T-helper 2 cell treated with Interferon-gamma antibody and Interleukin-4, amounts not matched to agents 5 μg/mL and 100 μg/mL, for 36 hours (primary cell): ENCODE measurements around the gene SORBS2.

ENCODE experiments used
- DNase-seq: peaks from one replicate; pipeline ENCODE4 v3.0.0; 2021; ENCODE audit warnings: low spot score
- H3K27ac Mint-ChIP-seq: one replicate; pipeline ENCODE4 v1.8.0; 2021; ENCODE audit warnings: mild to moderate bottlenecking, mixed read lengths
- H3K27me3 Mint-ChIP-seq: one replicate; pipeline ENCODE4 v1.8.0; 2021; ENCODE audit warnings: low read depth, mixed read lengths
- H3K36me3 Mint-ChIP-seq: one replicate; pipeline ENCODE4 v1.8.0; 2021; ENCODE audit warnings: low read depth, mixed read lengths
- H3K4me1 Mint-ChIP-seq: one replicate; pipeline ENCODE4 v1.8.0; 2021; ENCODE audit warnings: low read depth, mixed read lengths
- H3K4me3 Mint-ChIP-seq: one replicate; pipeline ENCODE4 v1.8.0; 2022; ENCODE audit warnings: mild to moderate bottlenecking, moderate library complexity, mixed read lengths
- H3K9me3 Mint-ChIP-seq: one replicate; pipeline ENCODE4 v1.8.0; 2021; ENCODE audit warnings: mixed read lengths

SORBS2 gene

DNA sequence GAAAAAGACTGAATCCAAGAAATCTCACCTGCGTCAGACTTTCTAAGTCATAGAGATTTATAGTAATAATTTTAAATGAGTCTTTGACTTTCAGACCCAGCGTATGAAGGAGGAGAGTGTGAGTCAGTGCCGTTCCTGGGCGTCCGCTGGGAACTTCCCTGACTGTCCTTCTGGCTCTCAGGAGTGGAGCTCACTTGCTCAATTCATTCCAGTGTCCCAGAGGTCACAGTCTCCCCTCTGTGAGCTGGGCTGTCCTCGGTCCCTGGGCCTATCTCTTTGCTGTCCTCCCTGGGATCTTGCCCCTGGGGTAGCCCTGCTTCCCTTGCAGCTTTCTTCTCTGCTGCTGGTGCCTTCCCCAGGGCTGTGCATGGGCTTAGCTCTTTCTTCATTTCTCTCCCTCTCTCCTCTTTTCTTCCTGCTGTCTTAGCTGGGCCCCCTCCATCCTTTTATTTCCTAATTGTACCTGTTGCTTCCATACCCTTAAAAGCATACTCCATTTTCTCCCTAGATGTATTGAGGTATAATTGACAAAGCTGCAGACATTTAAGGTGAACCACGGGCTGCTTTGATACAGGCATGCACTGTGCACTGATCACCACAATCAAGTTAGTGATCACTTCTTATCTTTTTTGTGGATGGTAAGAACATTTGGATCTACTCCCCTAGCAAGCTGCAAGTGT is 11.6 kb downstream of the SORBS2 start:
- Mint-ChIP-seq H3K36me3 (no peaks in the 10 kb centered on the region), H3K4me1 (no peaks in the 10 kb centered on the region), H3K27me3 (no peaks in the 10 kb centered on the region), H3K9me3 (no peaks in the 10 kb centered on the region), H3K4me3 (no peak overlapping the region), H3K27ac (no peak overlapping the region)
- DNase-seq: no peak

DNA sequence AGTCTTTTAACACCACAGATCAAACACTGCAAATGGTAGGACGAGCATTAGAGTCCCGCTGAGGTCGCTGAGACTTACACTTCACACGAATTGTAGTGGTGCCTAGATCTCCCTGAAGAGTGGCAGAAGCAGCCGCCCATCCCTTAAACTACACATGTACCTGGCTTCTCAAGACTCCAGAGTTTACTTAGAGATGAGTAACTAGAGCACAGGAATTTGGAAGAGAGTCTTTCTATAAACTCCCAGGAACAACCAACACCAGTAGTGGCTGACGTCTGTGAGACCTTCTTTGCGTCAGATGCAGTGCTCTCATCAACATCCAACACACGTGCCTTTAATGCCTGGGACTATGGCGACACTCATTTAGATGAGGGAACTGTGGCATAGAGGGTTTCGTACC is 12.6 kb downstream of the SORBS2 start:
- Mint-ChIP-seq H3K4me3 (no peak overlapping the region), H3K4me1 (no peaks in the 10 kb centered on the region), H3K9me3 (no peaks in the 10 kb centered on the region), H3K27ac (no peak overlapping the region), H3K27me3 (no peaks in the 10 kb centered on the region), H3K36me3 (no peaks in the 10 kb centered on the region)
- DNase-seq: no peak

DNA sequence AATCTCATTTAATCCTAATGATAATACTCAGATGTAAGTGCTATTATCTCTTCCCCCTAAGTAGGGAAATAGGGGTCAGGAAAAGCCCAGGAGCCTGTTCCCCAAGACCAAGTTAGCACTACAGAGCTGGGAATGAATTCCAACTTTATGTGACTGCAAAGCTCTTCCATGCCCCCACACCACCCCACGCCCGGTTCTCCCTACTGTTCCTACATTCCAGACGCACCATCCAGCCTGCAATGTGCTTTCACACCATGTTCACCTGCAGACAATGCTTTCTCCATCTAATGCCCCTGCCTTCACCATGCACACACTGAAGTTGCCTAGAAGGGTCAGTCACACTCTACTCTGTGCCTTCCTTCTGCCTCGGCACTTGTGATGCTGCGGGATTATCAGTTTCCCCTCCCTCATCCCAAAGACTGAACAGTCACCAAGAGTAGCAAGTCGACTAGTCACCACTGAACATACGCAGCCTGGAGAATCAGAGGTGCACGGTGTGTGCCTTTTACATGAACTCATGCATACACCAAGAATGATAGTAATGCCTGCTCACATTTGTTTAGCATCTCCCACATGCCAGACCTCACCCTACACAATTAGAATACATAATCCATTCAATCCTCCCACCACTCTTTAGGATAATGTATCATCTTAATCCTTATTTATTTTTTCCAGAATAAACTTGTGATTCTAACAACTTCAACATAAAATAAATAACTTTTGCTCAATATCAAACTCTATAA is 14.2 kb downstream of the SORBS2 start:
- Mint-ChIP-seq H3K27ac (no peak overlapping the region), H3K36me3 (no peaks in the 10 kb centered on the region), H3K27me3 (no peaks in the 10 kb centered on the region), H3K9me3 (no peaks in the 10 kb centered on the region), H3K4me1 (no peaks in the 10 kb centered on the region), H3K4me3 (no peak overlapping the region)
- no peak for DNase-seq

DNA sequence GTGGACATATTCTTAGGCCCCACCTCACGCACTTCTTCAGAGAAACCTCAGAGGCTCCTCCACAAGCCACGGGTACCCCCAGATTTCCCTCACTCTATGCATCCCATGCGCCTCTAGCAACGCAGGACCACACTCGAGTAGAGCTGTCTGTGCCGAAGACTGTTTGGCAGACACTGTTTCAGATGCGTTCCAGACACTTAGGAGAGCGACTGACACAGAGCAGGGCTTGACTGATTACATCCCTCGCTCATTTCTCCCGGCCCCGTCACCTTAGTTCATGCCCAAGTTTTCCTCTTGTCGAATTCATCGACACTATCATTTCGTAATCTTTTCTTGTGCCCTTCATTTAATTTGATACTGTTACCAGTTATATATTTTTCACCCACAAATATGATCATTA is 15.0 kb downstream of the SORBS2 start:
- no peak for DNase-seq
- no peaks in the 10 kb centered on the region for H3K27me3 Mint-ChIP-seq
- H3K27ac Mint-ChIP-seq: no peak overlapping the region
- H3K36me3 Mint-ChIP-seq: no peaks in the 10 kb centered on the region
- no peaks in the 10 kb centered on the region for H3K4me1 Mint-ChIP-seq
- no peaks in the 10 kb centered on the region for H3K9me3 Mint-ChIP-seq
- H3K4me3 Mint-ChIP-seq: no peak overlapping the region

DNA sequence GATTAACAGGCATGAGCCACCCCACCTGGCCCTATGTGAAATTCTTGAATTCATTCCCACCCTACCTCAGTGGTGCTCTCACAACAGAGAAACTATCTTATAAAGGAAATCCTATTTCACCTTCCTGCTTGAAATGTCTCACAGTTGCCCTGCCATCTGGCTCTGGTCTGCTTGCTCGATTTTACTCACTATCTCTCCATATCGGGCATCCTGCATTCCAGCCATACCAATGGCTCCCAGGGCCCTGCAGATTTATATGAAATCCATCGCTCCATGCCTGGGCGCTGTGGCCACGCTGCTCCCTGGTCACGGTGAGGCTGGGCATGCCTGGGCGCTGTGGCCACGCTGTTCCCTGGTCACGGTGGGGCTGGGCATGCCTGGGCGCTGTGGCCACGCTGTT is 15.8 kb downstream of the SORBS2 start:
- DNase-seq: no peak
- Mint-ChIP-seq H3K4me3 (no peak overlapping the region), H3K4me1 (no peaks in the 10 kb centered on the region), H3K9me3 (no peaks in the 10 kb centered on the region), H3K27me3 (no peaks in the 10 kb centered on the region), H3K36me3 (no peaks in the 10 kb centered on the region), H3K27ac (no peak overlapping the region)

DNA sequence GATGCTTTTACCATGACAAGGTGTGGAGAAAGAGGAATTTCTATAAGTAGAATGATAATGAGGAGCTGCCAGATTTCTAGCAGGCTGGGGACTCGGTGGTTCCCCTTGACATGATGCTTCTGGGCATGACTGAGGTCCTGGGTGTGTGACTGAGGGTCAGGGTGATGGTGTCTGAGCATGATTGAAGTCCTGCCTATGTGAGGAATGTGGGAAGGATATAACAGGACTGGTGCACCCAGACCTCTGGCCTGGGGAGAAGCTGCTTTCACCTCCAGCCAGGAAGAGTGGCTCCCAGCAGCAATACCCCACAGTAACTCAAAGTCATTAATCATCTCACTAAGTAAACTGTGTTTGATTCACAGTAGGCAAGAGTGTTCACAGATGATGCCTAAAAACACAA is 17.4 kb downstream of the SORBS2 start:
- Mint-ChIP-seq H3K9me3 (no peaks in the 10 kb centered on the region), H3K36me3 (no peaks in the 10 kb centered on the region), H3K27ac (no peak overlapping the region), H3K4me3 (no peak overlapping the region), H3K4me1 (no peaks in the 10 kb centered on the region), H3K27me3 (no peaks in the 10 kb centered on the region)
- no peak for DNase-seq

DNA sequence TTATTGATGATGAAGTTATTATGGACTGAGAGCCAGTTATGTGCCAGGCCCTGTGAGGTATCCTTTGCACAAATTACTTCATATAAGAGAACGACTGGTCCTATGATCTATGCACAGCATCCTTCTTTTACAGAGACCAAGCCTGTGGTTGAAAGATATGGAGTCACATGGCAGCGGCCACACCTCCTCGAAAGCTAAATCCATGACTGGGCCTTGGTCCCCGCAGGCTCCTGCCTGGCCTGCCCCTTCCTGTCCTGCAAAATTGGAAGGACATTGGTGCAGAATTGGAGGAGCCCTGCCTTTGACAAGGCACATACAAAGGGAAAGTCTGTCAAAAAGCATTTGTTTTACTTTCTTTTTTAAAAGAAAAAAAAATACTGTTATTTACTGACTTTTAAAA is 18.3 kb downstream of the SORBS2 start:
- H3K36me3 Mint-ChIP-seq: no peaks in the 10 kb centered on the region
- no peak overlapping the region for H3K4me3 Mint-ChIP-seq
- H3K9me3 Mint-ChIP-seq: no peaks in the 10 kb centered on the region
- DNase-seq: no peak
- H3K27me3 Mint-ChIP-seq: no peaks in the 10 kb centered on the region
- H3K27ac Mint-ChIP-seq: no peak overlapping the region
- no peaks in the 10 kb centered on the region for H3K4me1 Mint-ChIP-seq

DNA sequence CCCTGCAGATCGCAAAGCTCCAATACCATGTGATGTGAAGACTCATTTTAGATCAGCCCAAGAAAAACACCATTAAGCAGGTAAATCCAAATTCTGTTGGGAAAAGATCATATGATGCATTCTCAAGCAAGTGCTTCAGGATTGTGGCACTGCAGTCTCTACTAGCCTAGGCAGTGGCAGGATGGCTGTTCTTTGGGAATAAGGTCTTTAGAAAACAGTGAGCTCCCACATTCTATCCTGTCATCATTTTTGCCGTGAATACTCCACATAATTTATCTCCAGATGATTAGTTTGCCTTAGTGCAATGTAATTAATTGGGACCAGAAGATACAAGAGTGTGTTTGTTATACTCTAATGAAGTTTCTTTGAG is 18.9 kb downstream of the SORBS2 start:
- no peak overlapping the region for H3K27ac Mint-ChIP-seq

DNA sequence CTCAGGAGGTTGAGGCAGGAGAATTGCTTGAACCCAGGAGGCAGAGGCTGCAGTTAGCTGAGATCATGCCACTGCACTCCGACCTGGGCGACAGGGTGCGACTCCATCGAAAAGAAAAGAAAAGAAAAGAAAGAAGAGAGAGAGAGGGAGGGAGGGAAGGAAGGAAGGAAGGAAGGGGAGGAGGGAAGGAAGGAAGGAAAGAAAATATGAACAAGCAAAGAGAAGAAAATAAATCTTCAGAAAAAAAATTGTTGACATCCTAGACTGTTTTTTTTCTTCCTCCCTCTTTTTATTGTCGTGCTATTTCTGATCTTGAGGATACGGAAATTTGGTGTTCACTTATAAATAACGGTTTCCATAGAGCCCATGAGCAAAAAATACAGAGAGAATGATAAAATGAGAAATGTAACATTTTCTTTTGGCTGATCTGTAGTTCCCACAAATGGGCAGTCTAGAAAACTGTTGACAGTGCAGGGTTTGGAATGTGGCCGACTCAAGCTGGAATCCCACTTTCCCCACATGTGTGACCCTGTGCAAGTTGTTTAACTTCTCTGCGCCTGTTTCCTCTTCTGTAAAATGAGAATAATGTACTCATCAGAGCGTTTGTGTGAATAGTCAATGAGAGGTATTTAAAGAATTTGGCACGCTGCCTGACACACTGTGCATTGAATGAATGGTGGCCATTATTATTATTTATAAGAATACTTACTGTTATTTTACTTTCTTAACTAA is 19.4 kb downstream of the SORBS2 start:
- no peak for DNase-seq
- Mint-ChIP-seq H3K9me3 (no peaks in the 10 kb centered on the region), H3K36me3 (no peaks in the 10 kb centered on the region), H3K4me1 (no peaks in the 10 kb centered on the region), H3K27me3 (no peaks in the 10 kb centered on the region), H3K27ac (no peak overlapping the region), H3K4me3 (no peak overlapping the region)

More for the DNA sequence above, 18.9 kb downstream of the SORBS2 start:
- Mint-ChIP-seq H3K27me3 (no peaks in the 10 kb centered on the region), H3K36me3 (no peaks in the 10 kb centered on the region), H3K9me3 (no peaks in the 10 kb centered on the region), H3K4me1 (no peaks in the 10 kb centered on the region), H3K4me3 (no peak overlapping the region)
- no peak for DNase-seq

DNA sequence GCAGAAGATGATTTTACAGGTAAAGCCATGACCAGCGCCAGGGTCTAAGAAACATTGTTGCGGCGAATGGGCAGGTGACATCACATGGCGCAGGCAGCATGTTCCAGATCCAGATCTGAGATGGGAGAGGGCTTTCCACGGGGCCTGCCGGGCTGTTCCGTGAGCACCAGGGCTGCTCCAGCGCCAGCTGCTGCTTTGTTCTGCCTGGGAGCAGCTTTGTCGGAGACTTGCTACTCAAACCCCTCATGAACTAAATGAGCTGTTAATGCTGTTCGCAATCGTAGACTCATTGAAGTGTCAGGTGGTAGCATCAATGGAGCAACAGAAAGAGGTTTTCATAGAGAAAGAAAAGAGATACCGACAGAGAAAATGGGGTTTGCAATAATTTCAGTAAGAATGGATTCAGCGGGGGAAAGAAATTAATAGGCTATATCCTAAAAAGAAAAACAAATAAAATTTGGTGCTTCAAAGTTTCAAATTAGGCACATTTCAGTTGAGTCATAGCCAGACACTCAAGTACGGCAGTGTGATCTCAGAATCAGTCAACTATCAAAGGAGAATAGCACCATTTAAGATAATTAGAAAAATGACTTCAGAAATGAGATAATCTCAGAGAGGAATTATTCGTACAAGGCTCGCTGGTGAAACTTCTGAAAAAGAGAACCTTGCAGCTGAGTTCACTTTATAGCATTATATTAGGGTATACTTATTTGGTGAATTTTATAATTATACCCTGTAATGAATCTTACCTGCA is 23.9 kb downstream of the SORBS2 start:
- no peak for DNase-seq
- no peaks in the 10 kb centered on the region for H3K4me1 Mint-ChIP-seq
- no peaks in the 10 kb centered on the region for H3K36me3 Mint-ChIP-seq
- H3K4me3 Mint-ChIP-seq: no peak overlapping the region
- no peaks in the 10 kb centered on the region for H3K27me3 Mint-ChIP-seq
- H3K27ac Mint-ChIP-seq: no peak overlapping the region
- no peaks in the 10 kb centered on the region for H3K9me3 Mint-ChIP-seq

DNA sequence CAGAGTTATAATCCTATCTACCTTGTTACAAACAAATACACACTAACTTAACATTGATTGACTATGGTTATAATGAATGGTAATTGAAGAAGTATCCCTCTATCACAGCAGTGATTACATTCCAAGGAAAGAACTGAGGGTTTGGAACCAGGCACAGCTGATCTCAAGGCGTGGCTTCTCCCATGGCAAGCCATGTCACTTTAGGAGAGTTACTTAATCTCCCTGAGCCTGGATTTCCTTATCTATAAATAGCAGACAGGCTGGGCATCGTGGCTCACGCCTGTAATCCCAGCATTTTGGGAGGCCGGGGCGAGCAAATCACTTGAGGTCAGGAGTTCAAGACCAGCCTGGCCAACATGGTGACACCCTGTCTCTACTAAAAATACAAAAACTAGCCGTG is 25.6 kb downstream of the SORBS2 start:
- Mint-ChIP-seq H3K9me3 (no peaks in the 10 kb centered on the region), H3K4me1 (no peaks in the 10 kb centered on the region), H3K27ac (no peak overlapping the region), H3K27me3 (no peaks in the 10 kb centered on the region), H3K36me3 (no peaks in the 10 kb centered on the region), H3K4me3 (no peak overlapping the region)
- no peak for DNase-seq

DNA sequence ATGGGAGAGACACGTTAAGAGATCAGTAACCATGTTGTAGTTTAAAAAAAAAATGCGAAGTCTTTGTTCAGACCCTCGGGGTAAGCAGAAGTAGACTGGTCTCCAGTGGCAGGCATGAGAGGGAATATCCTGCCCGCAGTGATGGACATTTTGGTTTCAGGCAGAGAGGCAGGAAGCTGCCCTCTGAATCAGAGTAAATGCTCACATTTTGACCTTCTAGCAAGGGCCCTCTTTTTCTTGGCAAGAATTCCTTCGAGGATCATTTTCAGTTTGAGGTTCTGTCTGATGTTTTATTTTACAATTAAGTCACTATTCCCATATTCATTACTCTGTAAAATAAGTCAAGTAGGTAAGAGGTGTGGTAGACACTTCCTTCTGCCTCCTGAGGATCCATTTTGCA is 28.4 kb downstream of the SORBS2 start:
- Mint-ChIP-seq H3K4me3 (no peak overlapping the region), H3K4me1 (no peaks in the 10 kb centered on the region), H3K27ac (no peak overlapping the region), H3K27me3 (no peaks in the 10 kb centered on the region), H3K9me3 (no peaks in the 10 kb centered on the region), H3K36me3 (no peaks in the 10 kb centered on the region)
- DNase-seq: no peak

DNA sequence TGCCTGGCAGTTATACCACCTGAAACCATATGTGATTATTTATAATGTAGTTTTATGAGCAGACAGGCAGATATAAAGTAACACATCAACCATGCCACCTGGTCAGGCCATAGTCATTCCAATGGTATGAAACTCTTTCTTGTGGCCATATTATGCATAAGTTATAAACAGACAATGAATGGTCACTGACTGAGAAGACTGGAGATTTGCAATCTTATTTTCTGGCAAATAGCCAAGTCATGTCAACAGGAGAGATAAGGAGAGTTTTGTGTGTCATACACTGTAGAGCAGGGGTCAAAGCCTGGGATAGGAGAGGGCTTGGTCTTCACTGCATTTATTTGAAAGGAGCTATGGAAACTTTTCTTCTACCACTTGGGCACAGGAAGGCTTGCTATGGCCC is 29.5 kb downstream of the SORBS2 start:
- no peaks in the 10 kb centered on the region for H3K9me3 Mint-ChIP-seq
- no peak overlapping the region for H3K4me3 Mint-ChIP-seq

More for the DNA sequence above, 29.5 kb downstream of the SORBS2 start:
- Mint-ChIP-seq H3K27ac (no peak overlapping the region), H3K4me1 (no peaks in the 10 kb centered on the region), H3K27me3 (no peaks in the 10 kb centered on the region), H3K36me3 (no peaks in the 10 kb centered on the region)
- no peak for DNase-seq
